Uterus (tissue), 4 donors: ENCODE measurements around the gene WDR27. TPM values are rescaled to one million over a fixed set of nuclear protein-coding genes. Genes with fewer than 3 reads are reported as not detected.

Experiments used
- DNase-seq, 2 donors: peaks; one replicate each; pipeline ENCODE4 v3.0.0-alpha.2; 2019 to 2020
- H3K27ac ChIP-seq, 2 donors: fragments of 200-600 bp; sonication (generic); 1 replicate in 1 of 2; 2 replicates in 1 of 2; pipeline ENCODE4 v1.5.1; 2016 to 2018
- H3K27me3 ChIP-seq, 2 donors: fragments of 200-600 bp; sonication (generic); one replicate each; pipeline ENCODE4 v1.5.1; 2018 to 2019; ENCODE audit warnings: control low read depth in 1 of 2
- H3K36me3 ChIP-seq, 2 donors: fragments of 200-600 bp; sonication (generic); one replicate each; pipeline ENCODE4 v1.5.1; 2019; ENCODE audit warnings: control low read depth in 1 of 2
- H3K4me1 ChIP-seq, 2 donors: fragments of 200-600 bp; sonication (generic); one replicate each; pipeline ENCODE4 v1.5.1; 2018 to 2019; ENCODE audit warnings: control low read depth in 1 of 2
- H3K4me3 ChIP-seq, 2 donors: fragments of 200-600 bp; sonication (generic); 1 replicate in 1 of 2; 2 replicates in 1 of 2; pipeline ENCODE4 v1.5.1; 2018 to 2019; ENCODE audit warnings: mild to moderate bottlenecking in 1 of 2
- H3K9me3 ChIP-seq, 2 donors: fragments of 200-600 bp; sonication (generic); one replicate each; pipeline ENCODE4 v1.5.1; 2019; ENCODE audit warnings: control low read depth in 1 of 2
- POLR2A ChIP-seq, 2 donors: fragments of 450-650 bp; IDR thresholded peaks; one replicate each; pipeline ENCODE4 v1.6.1; 2016; ENCODE audit warnings: antibody characterized with exemption in 2 of 2, mild to moderate bottlenecking in 1 of 2, moderate library complexity in 1 of 2
- intact Hi-C: fragments of 100-400 bp; cut with DNase I; formaldehyde crosslinking; loops from one replicate; pipeline ENCODE4 v1.15.1; 2023; ENCODE audit warnings: low total_unique reads
- total RNA-seq, 4 donors: library from RNA; depleted of rRNA in 3 of 4; stranded (reverse); fragments of >200 nt in 3 of 4; gene quantifications; one replicate each; pipeline versions ENCODE4 v1.1.0 to v1.2.4, GENCODE V29; 2014 to 2023
- TF ChIP-seq, protein P1 (sequence below), 4 experiments: fragments of 200-600 bp in 2 of 4; fragments of 450-650 bp in 2 of 4; sonication (generic) in 2 of 4; IDR thresholded peaks; one replicate each; pipeline ENCODE4 v1.5.1; 2016 to 2019; ENCODE audit warnings: antibody characterized with exemption in 4 of 4, mild to moderate bottlenecking in 2 of 4, moderate library complexity in 1 of 4
- donor health status: DM: yes; HTN: yes; CAD: no.

The WDR27 gene
- total RNA-seq, 4 donors from 2014 or later = 41.8 to 69.7 (median 59.7) TPM

GRCh38 chr6:169626649-169627048 is 75.2 kb downstream of the WDR27 start:
- no peak for DNase-seq
- Histone ChIP-seq H3K9me3 (no peaks in the 10 kb centered on the region), H3K4me3 (no peak overlapping the region), H3K4me1 (no peaks in the 10 kb centered on the region), H3K27me3 (no peaks in the 10 kb centered on the region), H3K36me3 (no peaks in the 10 kb centered on the region), H3K27ac (no peak overlapping the region)
- intact Hi-C loops = no loop called here
- TF ChIP-seq, protein P1, sequence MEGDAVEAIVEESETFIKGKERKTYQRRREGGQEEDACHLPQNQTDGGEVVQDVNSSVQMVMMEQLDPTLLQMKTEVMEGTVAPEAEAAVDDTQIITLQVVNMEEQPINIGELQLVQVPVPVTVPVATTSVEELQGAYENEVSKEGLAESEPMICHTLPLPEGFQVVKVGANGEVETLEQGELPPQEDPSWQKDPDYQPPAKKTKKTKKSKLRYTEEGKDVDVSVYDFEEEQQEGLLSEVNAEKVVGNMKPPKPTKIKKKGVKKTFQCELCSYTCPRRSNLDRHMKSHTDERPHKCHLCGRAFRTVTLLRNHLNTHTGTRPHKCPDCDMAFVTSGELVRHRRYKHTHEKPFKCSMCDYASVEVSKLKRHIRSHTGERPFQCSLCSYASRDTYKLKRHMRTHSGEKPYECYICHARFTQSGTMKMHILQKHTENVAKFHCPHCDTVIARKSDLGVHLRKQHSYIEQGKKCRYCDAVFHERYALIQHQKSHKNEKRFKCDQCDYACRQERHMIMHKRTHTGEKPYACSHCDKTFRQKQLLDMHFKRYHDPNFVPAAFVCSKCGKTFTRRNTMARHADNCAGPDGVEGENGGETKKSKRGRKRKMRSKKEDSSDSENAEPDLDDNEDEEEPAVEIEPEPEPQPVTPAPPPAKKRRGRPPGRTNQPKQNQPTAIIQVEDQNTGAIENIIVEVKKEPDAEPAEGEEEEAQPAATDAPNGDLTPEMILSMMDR (IDR thresholded peaks at IDR 0.05) = no peak
- no peak for TF ChIP-seq POLR2A (IDR thresholded peaks at IDR 0.05)

DNA sequence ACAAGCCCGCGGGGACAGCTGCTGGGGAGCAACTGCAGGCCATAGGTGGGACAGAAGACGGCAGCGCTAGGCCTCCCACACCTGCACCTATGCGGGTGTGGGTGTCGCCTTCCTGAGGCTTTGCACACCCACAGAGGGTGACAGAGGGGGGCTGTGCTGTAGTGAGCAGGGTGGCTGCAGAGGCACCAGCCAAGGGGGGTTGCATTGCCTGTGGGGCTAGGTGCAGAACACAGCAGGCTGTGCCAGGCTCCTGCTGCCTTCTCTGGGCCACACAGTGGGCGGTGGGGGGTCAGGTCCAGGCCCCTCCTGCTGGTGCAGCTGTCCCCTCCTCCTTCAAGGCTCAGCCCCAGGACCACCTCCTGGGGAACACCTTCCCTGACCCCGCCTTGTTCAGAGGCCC is 75.7 kb downstream of the WDR27 start:
- Histone ChIP-seq H3K27me3 (no peaks in the 10 kb centered on the region), H3K36me3 (no peaks in the 10 kb centered on the region), H3K4me1 (no peaks in the 10 kb centered on the region), H3K4me3 (no peak overlapping the region), H3K27ac (no peak overlapping the region), H3K9me3 (no peaks in the 10 kb centered on the region)
- no peak for DNase-seq
- intact Hi-C loops = no loop called here
- no peak for TF ChIP-seq POLR2A (IDR thresholded peaks at IDR 0.05)
- TF ChIP-seq, protein P1 (IDR thresholded peaks at IDR 0.05) = no peak

- no peaks in the 10 kb centered on the region for H3K4me1 ChIP-seq
- no peak for DNase-seq
- H3K9me3 ChIP-seq = no peaks in the 10 kb centered on the region
- intact Hi-C loops = no loop called here
- no peak overlapping the region for H3K27ac ChIP-seq
- no peak overlapping the region for H3K4me3 ChIP-seq
- H3K36me3 ChIP-seq = no peaks in the 10 kb centered on the region
- H3K27me3 ChIP-seq = no peaks in the 10 kb centered on the region
- TF ChIP-seq, protein P1 (IDR thresholded peaks at IDR 0.05) = no peak
- TF ChIP-seq POLR2A (IDR thresholded peaks at IDR 0.05) = no peak
Observed at GRCh38 chr6:169625376-169625775, 76.5 kb downstream of the WDR27 start.

- Histone ChIP-seq H3K27ac (no peak overlapping the region), H3K27me3 (no peaks in the 10 kb centered on the region), H3K4me1 (no peaks in the 10 kb centered on the region), H3K36me3 (no peaks in the 10 kb centered on the region), H3K9me3 (no peaks in the 10 kb centered on the region), H3K4me3 (no peak overlapping the region)
- intact Hi-C loops = no loop called here
- no peak for DNase-seq
- TF ChIP-seq, protein P1 (IDR thresholded peaks at IDR 0.05) = no peak
- TF ChIP-seq POLR2A (IDR thresholded peaks at IDR 0.05) = no peak
Observed at GRCh38 chr6:169624785-169625184, 77.0 kb downstream of the WDR27 start.

- no peaks in the 10 kb centered on the region for H3K36me3 ChIP-seq
Observed at GRCh38 chr6:169623975-169624374, 77.9 kb downstream of the WDR27 start.

More at GRCh38 chr6:169623975-169624374, 77.9 kb downstream of the WDR27 start:
- Histone ChIP-seq H3K27me3 (no peaks in the 10 kb centered on the region), H3K9me3 (no peaks in the 10 kb centered on the region), H3K27ac (no peak overlapping the region), H3K4me3 (no peak overlapping the region), H3K4me1 (no peaks in the 10 kb centered on the region)
- DNase-seq = no peak
- intact Hi-C loops = no loop called here
- TF ChIP-seq POLR2A (IDR thresholded peaks at IDR 0.05) = no peak
- TF ChIP-seq, protein P1 (IDR thresholded peaks at IDR 0.05) = no peak
